ENCODE measurements around the gene C8A.

The C8A gene

DNA sequence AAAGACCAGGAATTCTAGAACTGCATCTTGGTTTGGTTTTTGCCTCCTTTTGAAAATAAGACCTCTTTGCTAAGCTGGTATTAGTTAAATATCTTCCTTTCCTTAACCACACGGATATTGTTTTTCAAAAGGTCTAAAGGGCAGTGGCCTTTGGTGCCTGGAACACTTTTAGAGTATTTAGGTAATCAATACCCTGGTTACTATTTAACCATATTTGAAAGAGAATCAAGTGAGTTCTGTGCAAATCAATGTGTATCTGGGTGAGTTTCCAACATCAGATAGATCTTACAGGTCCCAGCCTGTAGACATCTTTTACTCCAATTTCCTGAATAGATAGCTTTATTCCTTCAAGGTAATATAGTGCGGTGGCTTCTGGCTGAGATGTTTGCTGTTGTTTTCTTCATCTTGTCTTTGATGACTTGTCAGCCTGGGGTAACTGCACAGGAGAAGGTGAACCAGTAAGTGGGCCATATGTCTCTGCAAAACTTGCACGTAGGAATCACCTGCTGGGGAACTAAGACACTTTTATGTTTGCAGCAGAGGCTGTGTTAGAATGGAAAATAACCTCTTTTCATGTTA is at the start of gene C8A:
TSS of gene C8A (plus strand) at position 277 of the 579 bp plus-strand sequence. CDS start at position 382, 105 bp downstream.
- DNase-seq = no peak

DNA sequence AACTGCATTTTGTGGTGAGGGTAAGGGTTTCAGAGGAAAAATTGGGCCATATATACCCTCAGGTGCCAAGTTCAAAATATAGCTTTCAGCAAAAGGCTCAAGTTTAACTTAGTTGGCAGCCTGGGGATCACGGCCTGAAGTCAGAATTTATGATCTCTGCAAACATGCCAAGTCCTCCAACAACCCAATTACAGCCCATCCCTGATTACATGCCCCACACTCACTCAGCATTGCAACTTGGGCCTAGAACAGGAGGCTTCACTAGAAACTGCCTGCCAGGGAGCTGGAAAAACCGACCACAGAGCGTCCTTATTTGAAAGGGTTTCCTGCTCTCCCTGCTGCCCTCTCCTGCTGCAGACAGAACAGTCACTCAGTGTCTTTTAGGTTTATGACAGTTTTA is 47.8 kb upstream of the C8A start:
- no peak for DNase-seq

DNA sequence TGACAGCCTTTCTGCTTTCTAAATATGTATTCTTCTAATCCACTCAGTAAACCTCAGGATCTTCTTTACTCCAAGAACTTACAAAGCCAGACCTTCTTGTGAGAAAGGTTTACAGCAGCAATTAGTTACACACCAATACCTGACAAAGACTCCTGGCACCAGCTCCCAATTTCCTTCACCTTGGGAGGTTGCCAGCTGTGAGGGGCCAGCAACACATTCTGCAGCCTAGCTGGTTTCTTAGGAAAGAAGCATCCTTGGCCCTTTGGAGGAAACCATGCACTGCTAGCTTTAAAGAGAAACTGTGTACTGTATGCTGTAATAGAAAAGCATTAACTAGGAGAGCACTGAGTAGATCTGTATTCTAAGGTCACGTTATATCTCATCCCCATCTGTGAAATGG is 46.2 kb upstream of the C8A start:
- no peak for DNase-seq

DNA sequence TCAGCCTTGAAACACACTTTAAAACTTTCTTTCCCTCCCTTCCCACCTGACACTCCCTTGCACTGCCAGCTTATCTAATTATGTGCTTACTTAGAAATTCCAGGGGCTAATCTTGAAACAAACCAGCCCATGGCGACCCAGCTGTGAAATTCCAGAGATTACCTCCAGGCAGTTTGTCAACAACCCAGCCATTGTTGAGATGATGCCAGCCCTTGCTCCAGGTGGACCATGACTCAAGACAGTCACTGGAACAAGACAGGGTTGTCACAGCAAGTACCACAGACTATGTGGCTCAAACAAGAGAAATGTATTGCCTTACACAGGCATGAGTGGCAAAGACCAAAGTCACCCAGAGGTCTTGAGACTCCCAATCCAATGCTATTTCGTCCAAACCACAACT is 43.3 kb upstream of the C8A start:
- DNase-seq = no peak

DNA sequence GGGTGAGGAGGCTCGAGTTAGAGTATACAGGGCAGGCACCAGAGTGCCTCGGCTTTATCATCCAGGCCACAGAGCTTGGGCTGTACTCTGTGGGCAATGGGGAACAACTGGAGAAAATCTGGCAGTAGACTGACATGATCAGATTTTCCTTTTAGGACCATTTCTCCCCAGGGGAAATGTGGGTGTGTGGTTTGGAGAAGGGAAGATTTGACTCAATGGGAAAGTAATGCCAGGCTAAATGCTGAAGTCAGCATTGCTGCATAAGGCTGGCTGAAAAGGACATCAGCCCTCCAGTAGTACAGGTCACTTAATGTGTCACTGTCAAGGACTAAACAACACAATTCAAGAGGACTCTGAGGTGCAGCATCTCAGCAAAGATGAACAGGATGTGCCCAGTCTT is 40.4 kb upstream of the C8A start:
- no peak for DNase-seq

DNA sequence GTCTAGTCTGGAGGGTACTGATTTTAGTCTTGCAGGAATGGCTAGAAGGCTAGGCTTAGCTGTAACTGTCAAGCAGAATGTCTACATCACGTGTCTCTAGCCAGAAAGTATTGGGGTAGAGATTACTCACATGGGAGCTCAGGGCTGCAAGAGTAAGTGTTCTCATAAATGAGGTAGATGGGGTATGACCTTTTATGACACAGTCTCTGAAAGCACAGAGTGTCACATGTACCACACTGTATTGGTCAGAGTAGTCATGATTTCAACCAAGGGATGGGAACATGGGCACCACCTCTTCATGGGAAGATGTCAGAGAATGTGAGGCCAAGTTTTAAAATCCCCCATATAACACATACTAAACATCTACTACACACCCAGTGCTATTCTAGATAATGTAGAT is 38.3 kb upstream of the C8A start:
- DNase-seq = no peak

DNA sequence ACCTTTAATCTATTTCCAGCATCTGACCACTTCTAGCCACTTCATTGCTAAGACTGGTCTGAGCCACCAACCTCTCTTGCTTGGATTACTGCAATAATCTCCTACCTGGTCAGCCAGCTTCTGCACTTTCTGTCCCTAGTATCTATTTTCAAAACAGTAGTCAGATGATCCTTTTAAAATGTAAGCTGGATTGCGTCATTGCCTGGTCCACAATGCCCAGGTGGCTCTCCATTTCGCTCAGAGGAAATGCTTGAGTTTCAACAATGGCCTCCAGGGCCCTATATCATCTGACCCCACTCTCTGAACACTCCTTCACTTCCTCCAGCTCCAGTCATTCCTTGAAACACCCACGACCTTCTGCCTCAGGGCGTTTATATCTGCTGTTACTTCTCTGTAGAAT is 37.7 kb upstream of the C8A start:
- DNase-seq = no peak

DNA sequence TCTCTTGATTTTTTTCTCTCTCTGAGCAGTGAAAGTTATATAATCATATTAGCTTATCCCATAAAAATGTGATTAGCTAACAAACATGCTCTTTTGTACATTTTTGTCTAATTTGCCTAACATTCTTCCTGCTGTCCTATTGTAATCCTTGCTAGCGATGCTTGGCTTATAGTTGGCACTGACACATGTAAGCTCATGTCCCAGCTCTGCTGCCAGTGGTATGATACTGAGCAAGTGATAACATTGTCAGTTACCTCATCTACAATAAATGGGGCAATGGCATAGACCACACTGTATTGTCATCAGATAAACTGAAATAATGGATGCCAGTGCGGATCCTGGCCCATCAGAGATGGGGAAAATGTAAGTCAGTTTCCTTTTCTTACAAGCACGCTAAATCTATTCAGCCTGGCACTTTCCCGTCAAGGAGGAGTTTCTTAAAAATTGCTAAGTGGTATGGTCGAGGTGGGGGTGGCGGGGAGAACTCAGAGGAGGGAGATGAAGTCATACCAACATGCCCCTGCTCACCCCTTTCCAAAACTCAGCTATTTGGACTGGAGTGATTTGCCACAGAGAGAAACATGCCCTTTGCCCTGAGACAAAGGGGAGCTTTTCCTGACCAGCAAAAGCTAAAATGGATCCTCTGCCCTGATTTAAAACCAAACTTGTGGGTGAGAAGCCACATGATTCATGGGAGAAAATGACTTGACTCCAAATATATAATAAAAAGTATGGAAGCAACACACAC is 36.7 kb upstream of the C8A start:
- no peak for DNase-seq

DNA sequence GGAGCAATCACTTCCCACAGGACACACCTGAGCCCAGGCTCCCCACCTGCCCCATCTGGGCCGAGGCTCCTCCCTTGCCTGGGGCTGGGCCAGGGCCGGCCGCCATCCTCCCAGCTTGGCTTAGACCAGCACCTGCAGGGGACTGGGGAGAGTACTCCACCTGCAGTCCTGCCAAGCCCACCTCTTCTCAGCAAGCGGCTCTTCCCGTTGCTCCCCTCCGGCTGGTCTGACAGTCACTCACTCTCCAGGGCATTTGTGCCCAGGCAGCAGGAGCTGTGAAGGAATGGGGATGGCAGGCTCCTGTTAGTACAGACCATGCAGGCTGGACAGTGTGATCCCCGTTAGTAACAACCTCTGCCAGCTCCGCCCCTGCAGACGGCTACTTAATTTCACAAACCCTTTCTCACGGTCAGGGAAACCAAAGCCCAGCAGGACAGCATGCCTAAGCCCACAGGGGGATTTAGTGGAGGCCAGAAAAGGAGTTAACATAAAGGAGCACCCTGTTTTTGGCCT is 35.2 kb upstream of the C8A start, which contains the start of gene FYB2:
TSS of gene FYB2 (minus strand) at position 18 of the 513 bp plus-strand sequence. CDS start 114 bp downstream, outside the sequence.
- no peak for DNase-seq

DNA sequence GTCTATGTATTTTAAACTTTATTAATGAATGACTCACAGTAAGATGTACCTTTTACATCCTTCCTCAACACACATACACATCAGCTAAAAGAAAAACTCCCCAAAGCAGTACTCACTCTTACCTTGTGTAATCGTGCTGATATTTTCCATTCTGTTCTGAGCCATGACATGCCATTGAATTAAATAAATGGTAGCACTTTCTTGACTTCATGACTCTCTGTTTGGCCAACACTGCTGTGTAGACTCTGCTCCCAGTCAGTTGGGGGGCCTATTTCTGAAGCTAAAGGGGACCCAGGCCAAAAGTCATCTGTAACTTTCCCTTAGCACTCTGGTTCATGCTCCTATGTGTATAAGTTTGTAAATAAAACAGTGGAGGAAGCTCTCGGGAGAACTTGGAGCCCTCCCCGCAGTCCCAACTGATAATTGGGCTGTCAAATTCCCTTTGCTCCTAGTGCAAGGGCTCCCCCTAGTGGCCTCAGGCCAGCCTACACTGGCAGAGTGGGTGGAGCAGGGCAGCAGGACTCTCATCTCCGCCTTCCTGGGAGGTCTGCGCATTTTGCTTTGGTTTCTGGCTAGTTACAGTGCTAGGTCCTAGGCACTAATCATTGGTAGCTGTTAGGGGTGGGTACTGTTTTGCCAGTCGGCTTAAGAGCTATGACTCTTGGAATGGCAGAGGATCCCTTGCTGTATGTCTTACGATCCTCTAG is 33.7 kb upstream of the C8A start:
- DNase-seq = peak; percentile 72

DNA sequence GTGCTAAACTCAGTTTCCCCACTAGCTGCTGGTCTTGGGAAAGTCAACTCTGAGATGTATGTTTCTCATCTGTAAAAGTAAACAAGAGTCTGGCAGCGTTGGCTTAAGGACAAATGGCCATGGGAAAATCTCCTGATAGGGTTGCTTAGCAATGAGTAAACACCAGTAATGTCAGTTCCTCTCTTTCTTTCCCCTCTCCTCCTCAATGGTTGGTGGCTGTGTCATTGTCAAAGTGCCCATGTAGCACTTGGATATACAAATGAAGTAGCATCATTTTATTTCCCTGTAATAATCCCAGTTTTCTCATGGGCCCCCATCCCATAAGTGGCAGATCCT is 33.2 kb upstream of the C8A start:
- DNase-seq = no peak

DNA sequence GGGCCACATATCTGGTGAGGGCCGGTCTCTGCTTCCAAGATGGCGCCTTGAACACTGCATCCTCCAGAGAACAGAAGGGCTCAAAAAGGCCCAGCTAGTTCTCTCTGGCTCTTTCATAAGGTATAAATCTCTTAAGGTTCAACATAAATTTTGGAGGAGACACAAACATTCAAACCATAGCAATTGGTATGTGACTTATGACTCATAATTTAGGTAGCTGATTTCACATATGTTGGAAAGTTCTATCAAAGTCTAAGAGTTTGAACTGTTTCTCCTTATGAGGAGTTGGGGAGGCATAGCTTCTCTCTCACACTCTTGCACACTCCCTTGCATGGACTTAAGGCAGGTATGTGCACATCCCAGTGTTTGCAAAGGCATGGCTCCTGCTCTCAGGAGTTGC is 30.3 kb upstream of the C8A start:
- DNase-seq = no peak

DNA sequence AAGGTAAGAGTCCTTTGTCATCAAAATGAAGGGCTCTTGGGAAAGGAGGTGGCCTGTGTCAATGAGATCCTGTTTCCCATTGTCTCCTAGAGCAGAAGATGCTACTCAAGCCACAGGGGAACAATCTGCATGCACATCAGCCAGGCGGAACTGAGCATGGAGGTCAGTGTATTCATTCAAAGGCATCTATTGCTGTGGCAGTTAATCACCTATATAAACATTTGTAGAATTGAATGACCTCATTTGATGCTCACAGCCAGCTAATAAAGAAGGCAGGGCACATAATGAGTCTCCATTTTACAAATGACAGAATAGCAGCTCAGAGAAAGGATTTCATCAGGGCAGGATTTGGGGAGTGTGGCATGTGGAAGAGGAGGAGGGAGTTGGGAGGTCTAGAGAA is 29.7 kb upstream of the C8A start:
- DNase-seq = no peak

DNA sequence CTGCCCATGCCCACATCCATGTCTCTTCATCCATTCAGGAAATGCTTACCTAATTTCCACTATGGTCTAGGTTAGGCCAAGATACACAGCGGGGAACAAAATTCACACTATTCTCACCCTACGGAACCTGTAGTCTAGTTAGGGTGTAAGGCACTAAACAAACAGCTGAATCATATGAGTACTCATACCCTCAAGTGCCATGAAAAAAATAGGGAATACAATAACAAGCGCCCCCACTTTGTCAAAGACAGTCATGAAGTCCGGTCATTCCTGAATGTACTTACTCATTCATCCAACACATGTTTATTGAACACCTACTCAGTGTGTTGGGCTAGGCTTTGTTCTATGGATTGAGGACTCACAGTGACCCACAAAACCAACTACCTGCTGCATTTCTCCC is 29.2 kb upstream of the C8A start:
- DNase-seq = no peak

DNA sequence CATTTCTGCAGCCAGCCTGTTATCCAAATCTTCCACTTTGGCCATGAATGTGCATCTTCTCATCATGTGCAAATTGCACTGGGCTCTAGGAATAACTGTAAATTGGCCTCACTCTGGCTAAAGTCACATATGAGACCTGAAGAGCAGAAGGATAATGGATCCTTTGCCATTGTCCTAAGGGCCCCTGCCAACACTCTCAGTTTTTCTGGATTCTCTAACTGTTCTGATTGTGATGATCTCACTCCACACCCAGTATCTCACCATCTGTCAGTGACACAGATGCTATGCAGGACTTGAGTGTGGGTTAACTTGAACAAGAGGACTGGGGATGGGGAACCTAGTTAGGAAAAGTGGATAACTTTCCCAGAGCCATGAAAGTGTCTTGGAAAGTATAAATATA is 26.9 kb upstream of the C8A start:
- no peak for DNase-seq

DNA sequence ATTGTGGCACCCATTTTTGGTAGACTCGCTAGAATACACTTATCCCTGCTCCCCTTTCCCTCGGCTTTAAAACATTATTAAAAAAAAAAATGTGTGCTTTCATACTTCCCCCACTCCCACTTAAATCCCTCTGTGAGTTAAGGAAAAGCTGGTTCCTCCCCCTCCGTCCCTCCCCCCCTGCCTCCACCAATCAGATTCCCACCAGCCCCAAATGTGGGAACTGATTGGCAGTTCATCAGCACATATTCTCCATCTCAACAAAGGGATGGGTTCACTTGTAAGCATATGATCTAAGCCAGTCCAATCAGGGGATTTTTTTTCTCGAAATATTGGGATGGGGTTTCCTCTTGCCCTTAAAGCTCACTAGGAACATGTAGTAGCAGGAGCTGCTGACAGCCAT is 24.5 kb upstream of the C8A start:
- no peak for DNase-seq

DNA sequence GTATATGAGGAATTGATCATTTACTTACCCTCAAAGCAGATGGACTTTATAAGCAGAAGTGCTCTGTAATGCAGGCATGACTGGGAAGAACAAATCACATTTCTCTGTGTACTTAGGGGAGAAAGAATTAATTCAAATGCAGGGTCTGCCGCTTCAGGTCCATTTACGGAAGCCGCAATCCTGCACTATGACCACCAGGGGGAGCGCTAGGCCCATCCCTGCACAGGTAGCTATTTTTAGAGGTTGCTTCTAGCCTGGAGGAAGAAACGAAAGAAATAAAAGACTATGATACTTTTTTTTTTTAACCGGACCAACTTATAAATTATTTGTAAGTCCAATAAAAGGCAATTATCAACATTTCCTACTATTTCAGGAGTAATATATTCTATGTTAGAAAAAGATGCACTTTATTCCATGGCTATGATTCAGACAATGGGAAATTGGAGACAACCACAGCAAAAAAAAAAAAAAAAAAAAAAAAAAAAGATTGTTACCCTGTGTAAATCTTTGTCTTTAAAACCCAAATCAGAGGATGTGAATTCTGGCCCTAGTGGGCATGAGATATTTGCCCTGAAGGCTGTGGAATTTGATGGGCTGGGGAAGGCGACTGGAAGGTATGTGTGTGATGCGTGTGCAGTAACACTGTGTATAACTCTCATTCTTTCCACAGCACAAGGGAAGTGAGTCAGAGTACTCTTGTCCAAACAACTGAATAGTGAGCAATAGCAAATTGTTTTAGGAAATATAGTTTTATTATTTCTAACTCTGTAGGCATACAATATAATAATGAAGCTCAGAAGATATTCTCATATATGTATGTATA is 22.5 kb upstream of the C8A start:
- DNase-seq = peak; percentile 27

DNA sequence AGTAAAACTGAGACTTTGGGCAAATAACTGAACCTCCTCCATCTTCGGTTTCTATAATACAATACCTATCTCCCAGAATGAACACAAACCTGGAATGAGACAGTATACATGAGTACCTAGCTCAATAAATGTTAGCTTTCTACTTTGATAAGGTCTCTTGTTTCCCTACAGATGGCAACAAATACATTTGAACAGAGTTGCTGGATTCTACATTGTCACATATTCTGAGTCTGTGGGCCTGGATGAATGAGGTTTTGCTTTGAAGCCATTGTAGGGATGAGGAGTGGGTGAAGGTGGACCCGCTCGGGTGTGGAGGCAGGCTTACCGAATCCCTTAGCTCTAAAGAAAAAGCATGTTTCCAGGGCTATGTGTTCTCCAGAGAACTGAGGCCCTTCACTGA is 21.5 kb upstream of the C8A start:
- DNase-seq = no peak

DNA sequence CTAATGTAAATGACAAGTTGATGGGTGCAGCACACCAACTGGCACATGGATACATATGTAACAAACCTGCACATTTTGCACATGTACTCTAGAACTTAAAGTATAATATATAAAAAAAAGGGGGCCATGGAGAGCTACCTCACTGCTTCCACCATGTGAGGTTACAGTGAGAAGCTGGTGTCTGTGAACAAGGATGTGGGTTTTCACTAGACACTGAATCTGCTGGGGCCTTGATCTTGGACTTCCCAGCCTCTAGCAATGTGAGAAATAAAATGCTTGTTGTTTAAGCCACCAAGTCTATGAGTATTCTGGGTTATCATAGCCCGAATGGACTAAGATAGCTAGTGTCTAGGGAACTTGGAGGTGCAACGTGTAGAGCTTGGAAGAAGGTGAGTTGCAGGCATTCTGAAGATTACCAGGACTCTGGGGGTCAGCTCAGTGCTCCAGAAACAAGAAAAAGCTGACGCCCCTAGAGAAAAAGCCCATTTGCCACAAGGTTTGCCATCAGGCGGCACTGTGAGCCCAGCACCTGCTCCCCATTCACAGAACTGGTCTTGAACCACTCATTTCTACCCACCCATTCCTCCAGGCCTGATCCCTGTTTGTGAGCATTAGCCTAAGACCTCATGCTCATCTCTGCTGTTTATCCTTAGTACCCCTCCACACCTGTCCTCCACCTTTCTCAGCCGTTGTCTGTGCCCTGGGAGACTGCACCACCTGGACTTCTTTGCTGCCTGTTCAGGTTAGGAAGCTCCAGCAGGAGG is 20.3 kb upstream of the C8A start:
- no peak for DNase-seq

DNA sequence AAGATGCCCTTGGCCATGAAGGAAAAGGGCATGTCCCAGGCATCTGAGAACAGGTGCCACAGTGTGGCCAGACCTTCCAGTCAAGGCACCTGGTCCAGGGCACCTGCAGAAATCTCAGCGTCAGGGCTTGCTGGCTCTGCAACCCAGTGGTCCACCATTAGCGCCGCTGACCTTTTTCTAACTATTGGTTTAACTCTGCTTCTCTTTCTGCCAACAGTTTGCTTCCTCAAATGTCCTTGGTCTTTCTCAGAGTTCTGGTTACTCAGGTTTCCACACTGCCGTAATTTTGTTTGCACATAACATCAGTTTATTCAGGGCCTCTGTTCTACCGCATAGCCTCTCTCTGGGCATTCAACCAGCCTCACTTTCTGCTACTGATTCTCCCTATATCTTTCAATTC is 18.9 kb upstream of the C8A start:
- no peak for DNase-seq

DNA sequence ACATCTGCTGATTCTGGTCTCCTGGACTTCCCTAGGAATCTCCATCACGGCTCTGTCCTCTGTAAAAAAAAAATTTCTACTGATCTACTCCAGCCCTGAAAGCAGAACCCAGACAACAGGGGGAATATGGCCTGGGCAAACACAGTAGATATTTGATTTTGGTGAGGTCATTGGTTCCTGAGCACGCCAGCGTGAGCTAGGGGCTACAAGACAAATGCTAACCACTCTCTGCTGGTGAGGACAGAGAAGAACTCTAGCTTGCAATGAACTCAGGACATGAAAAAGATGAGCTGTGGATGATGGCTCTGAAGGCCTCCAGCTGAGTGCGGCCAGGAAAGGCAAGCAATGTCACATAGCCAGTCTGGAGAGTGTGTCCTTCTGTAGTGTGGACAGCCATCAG is 18.2 kb upstream of the C8A start:
- DNase-seq = no peak

DNA sequence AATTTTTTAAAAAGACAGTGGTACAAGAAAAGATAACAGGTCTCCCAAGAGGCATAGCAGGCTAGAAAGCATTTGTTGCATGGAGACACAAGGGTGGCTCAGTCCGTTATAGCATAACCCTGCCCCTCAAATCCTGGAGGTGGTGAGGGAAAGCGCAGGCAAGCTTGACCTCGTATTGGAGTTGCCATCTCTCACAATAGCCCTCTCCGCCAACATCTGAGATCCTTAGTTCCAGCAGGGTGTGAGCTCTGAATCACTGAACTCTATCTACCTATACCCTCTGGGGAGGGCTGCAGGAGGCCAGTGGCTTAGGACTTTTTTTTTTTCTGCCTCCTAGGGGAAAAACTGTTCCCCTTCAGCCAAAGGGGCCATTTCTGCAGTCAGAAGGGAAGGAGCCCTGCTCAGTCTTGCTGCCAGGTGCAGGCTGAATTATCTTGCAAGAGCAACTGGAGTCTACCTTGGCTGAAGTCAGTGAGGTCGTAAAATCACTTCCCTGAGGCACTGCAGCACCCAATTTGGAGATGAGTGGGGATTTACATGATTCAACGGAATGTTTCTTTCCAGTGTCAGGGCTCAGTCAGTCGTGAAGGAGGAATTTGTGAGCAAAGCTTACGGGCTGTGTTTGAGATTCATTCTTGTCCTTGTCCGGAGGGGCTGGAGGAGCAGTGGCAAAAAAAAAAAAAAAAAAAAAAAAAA is 17.2 kb upstream of the C8A start:
- peak; percentile 25 for DNase-seq
